Liver (tissue), 3 donors: Measurements from ENCODE around the gene ABCA4.

Source experiments
- GABPA ChIP-seq, 2 donors: IDR thresholded peaks in 1 of 2; conservative IDR thresholded peaks in 1 of 2; 2 replicates each; pipeline ENCODE4 v1.6.1; 2016; ENCODE audit warnings: antibody characterized with exemption in 2 of 2, mild to moderate bottlenecking in 1 of 2, moderate library complexity in 1 of 2
- HNF4A ChIP-seq, 2 donors: conservative IDR thresholded peaks; 2 replicates each; pipeline ENCODE4 v1.6.1; 2016; ENCODE audit warnings: antibody characterized with exemption in 2 of 2, mild to moderate bottlenecking in 2 of 2
- MAX ChIP-seq: IDR thresholded peaks from 2 replicates; pipeline ENCODE4 v1.6.1; 2016; ENCODE audit warnings: antibody characterized with exemption
- RAD21 ChIP-seq, 2 donors: IDR thresholded peaks; 2 replicates each; pipeline ENCODE4 v1.6.1; 2016; ENCODE audit warnings: antibody characterized with exemption in 2 of 2, mild to moderate bottlenecking in 2 of 2
- TF ChIP-seq, protein P1 (sequence below): IDR thresholded peaks from 2 replicates; pipeline ENCODE4 v1.6.1; 2016; ENCODE audit warnings: antibody characterized with exemption, mild to moderate bottlenecking
- TF ChIP-seq, protein P2 (sequence below): fragments of 150-350 bp; IDR thresholded peaks from 2 replicates; pipeline ENCODE4 v1.5.1; 2017; ENCODE audit warnings: improper control_type of control experiment, low read depth, low read length; ENCODE audit not compliant: missing input control
- donor health status: healthy.
- donor health status: healthy.

GRCh38 chr1:93981274-93981667 lies 139.7 kb downstream of the ABCA4 start:
- no peak for TF ChIP-seq RAD21 (IDR thresholded peaks at IDR 0.05)
- TF ChIP-seq, protein P1, sequence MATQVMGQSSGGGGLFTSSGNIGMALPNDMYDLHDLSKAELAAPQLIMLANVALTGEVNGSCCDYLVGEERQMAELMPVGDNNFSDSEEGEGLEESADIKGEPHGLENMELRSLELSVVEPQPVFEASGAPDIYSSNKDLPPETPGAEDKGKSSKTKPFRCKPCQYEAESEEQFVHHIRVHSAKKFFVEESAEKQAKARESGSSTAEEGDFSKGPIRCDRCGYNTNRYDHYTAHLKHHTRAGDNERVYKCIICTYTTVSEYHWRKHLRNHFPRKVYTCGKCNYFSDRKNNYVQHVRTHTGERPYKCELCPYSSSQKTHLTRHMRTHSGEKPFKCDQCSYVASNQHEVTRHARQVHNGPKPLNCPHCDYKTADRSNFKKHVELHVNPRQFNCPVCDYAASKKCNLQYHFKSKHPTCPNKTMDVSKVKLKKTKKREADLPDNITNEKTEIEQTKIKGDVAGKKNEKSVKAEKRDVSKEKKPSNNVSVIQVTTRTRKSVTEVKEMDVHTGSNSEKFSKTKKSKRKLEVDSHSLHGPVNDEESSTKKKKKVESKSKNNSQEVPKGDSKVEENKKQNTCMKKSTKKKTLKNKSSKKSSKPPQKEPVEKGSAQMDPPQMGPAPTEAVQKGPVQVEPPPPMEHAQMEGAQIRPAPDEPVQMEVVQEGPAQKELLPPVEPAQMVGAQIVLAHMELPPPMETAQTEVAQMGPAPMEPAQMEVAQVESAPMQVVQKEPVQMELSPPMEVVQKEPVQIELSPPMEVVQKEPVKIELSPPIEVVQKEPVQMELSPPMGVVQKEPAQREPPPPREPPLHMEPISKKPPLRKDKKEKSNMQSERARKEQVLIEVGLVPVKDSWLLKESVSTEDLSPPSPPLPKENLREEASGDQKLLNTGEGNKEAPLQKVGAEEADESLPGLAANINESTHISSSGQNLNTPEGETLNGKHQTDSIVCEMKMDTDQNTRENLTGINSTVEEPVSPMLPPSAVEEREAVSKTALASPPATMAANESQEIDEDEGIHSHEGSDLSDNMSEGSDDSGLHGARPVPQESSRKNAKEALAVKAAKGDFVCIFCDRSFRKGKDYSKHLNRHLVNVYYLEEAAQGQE: no peak
- TF ChIP-seq, protein P2, sequence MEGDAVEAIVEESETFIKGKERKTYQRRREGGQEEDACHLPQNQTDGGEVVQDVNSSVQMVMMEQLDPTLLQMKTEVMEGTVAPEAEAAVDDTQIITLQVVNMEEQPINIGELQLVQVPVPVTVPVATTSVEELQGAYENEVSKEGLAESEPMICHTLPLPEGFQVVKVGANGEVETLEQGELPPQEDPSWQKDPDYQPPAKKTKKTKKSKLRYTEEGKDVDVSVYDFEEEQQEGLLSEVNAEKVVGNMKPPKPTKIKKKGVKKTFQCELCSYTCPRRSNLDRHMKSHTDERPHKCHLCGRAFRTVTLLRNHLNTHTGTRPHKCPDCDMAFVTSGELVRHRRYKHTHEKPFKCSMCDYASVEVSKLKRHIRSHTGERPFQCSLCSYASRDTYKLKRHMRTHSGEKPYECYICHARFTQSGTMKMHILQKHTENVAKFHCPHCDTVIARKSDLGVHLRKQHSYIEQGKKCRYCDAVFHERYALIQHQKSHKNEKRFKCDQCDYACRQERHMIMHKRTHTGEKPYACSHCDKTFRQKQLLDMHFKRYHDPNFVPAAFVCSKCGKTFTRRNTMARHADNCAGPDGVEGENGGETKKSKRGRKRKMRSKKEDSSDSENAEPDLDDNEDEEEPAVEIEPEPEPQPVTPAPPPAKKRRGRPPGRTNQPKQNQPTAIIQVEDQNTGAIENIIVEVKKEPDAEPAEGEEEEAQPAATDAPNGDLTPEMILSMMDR: no peak
- TF ChIP-seq GABPA (IDR thresholded peaks at IDR 0.05 in 1 of 2, conservative IDR thresholded peaks at IDR 0.05 in 1 of 2): no peak
- no peak for TF ChIP-seq HNF4A (conservative IDR thresholded peaks at IDR 0.05)
- TF ChIP-seq MAX: no peak
